Measurements from ENCODE around the gene PXMP2.

Gene PXMP2

DNA sequence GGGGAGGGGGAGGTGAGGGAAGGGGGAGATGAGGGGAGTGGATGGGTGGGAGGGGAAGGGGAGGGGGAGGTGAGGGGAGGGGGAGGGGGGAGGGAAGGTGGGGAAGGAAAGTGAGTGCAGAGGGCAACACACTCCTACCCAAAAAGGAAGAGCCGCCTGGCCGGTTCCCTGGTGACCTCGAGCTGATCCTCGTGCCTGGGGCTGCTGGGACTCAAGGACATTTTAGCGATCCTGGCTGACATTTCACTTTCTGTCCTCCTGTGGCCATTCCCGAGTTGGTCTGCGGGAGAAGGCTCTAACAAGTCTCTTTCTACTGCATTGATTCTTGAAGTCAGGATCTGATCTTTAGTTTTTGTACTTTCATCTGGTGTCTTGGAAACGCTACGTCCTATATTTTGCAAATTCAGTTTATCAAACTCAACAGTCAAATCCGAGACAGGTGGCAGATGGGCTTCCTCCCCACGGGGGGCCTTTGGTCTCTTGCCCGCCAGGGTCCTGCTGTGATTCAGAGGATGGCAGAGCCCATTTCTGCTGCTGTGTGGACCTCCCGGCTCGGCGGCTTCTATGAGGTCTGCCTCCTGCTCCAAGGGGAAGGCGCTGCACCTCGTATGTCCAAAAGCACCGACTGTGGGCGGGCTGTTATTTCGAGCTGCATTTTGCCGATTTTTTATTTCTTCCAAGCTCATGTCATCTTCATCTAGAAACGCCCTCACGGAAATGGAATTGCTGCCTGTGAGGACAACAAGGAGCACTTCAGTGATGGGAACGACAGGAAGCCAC is 42.3 kb downstream of the PXMP2 start:
- DNase-seq (ENCODE audit: extremely low read depth, low read depth) = no peak
- no peak overlapping the region for H3K4me3 ChIP-seq (replicated peaks; ENCODE audit: low read depth, low read length)
- TF ChIP-seq CTCF (IDR thresholded peaks at IDR 0.05; ENCODE audit: low read depth, low read length, missing control alignments) = no peak

DNA sequence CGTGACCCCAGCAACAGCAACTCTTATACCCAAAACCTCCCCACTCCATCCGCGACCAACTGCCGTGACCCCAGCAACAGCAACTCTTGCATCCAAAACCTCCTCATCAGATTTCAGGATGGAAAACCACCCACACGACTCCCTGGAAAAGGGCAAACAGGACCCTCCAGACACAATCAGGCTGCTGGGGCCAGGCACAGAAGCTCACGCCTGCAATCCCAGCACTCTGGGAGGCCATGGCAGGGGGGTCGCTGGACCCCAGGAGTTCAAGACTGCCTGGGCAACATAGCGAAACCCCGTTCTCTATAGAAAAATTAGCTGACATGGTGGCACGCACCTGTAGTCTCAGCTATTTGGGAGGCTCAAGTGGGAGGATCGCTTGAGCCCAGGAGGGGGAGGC is 43.0 kb downstream of the PXMP2 start:
- no peak for DNase-seq (ENCODE audit: extremely low read depth, low read depth)
- H3K4me3 ChIP-seq (replicated peaks; ENCODE audit: low read depth, low read length) = no peak overlapping the region
- no peak for TF ChIP-seq CTCF (IDR thresholded peaks at IDR 0.05; ENCODE audit: low read depth, low read length, missing control alignments)

DNA sequence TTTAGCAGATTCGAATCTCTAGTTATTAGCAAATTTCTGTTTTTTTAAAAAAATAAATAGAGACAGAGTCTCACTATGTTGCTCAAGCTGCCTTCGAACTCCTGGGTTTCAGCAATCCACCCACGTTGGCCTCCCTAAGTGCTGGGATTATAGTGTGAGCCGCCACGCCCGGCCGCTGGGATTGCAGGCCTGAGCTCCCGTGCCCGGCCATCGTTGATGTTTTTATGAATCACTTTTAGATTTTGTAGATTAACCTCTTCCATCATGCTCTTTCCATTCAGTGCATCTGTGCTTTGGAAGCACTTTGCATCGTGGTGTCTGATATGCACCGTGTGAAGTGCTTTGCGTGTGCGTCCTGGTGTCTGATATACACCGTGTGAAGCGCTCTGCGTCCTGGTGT is 44.2 kb downstream of the PXMP2 start:
- no peak for DNase-seq (ENCODE audit: extremely low read depth, low read depth)
- TF ChIP-seq CTCF (IDR thresholded peaks at IDR 0.05; ENCODE audit: low read depth, low read length, missing control alignments) = no peak
- H3K4me3 ChIP-seq (replicated peaks; ENCODE audit: low read depth, low read length) = no peak overlapping the region

DNA sequence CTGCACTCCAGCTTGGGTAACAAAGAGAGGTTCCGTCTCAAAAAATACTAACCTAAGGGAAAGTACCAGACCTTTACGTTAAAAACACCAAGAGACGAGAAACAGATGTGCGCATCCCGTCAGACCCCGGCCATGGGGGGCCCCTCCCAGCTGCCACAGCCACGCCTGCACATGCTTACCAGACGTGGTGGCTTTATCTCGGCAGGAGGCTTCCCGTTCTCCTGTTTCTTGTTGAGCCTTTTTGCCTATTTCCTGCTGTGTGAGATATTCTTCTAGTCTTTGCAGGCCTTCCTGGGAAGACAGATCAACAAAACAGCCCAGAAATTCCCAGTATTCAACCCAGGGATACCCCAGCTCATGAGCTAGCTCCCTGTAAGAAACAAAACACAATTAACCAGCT is 46.8 kb downstream of the PXMP2 start:
- no peak for TF ChIP-seq CTCF (IDR thresholded peaks at IDR 0.05; ENCODE audit: low read depth, low read length, missing control alignments)
- DNase-seq (ENCODE audit: extremely low read depth, low read depth) = peak; percentile 58
- no peak overlapping the region for H3K4me3 ChIP-seq (replicated peaks; ENCODE audit: low read depth, low read length)

DNA sequence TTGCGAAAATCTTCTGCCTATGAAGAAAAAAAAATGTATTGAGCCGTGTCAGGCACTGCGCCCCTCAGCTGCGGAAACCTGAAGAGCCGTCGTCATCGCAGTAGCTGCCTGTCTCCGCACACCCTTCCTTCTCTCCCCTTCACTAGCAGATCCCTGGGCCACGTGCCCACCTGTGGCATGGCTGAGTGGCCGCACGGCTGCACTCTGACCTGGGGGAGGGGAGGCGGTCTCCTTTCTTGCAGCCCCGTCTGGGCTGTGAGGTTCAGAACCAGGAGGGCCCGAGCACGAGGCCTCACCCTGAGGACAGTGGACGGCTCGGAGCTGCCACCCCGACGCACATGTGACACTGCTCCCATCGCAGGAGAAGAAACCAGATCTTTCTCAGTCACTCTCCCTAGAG is 48.1 kb downstream of the PXMP2 start:
- no peak for TF ChIP-seq CTCF (IDR thresholded peaks at IDR 0.05; ENCODE audit: low read depth, low read length, missing control alignments)
- no peak for DNase-seq (ENCODE audit: extremely low read depth, low read depth)
- no peak overlapping the region for H3K4me3 ChIP-seq (replicated peaks; ENCODE audit: low read depth, low read length)

DNA sequence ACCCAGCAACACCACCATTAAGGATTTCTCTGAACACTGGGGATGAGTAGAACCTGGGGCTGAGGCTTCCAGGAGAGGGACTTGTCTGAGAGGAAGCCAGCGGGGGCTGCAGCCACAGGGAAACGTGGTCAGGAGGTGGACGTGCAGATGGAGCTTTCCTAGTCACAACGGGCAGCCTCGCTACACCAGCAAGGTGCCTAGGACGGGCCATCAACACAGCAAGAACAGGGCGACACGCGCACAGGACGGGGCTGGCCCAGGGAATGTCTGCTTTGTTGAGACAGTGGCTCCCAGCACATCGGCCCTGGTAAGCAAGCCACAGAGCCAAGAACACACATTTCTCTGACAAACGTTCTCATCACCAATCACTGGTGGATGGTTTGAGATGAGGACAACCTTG is 49.0 kb downstream of the PXMP2 start:
- TF ChIP-seq CTCF (IDR thresholded peaks at IDR 0.05; ENCODE audit: low read depth, low read length, missing control alignments) = no peak

GRCh38 chr12:132736913-132737312 is 49.5 kb downstream of the PXMP2 start:
- no peak for TF ChIP-seq CTCF (IDR thresholded peaks at IDR 0.05; ENCODE audit: low read depth, low read length, missing control alignments)
- DNase-seq (ENCODE audit: extremely low read depth, low read depth) = no peak
- no peak overlapping the region for H3K4me3 ChIP-seq (replicated peaks; ENCODE audit: low read depth, low read length)

More for the DNA sequence above, 49.0 kb downstream of the PXMP2 start:
- no peak overlapping the region for H3K4me3 ChIP-seq (replicated peaks; ENCODE audit: low read depth, low read length)
- no peak for DNase-seq (ENCODE audit: extremely low read depth, low read depth)

Measured in HFF-Myc (cell line).